HG02981 (cell line): ENCODE results near the gene C2orf81.
A peak's percentile ranks its signal among the peaks of the same experiment; 100 is the strongest.
"Not testable (repeated sequence)": the region's sequence is repeated elsewhere in the genome, so short reads cannot be mapped to it uniquely, and the experiment has no call there.

ENCODE experiments used
- ATAC-seq: cut with Tn5 transposase; IDR thresholded peaks from one replicate; pipeline ENCODE4 v1.9.1; 2021; ENCODE audit warnings: mild to moderate bottlenecking, moderate library complexity; ENCODE audit not compliant: unreplicated experiment

Gene C2orf81

GRCh38 chr2:74424139-74424992 lies 2.9 kb upstream of the C2orf81 start:
- ATAC-seq = no peak

GRCh38 chr2:74423231-74424095 lies 2.0 kb upstream of the C2orf81 start:
- no peak for ATAC-seq

GRCh38 chr2:74420443-74421103 lies 846 bp downstream of the C2orf81 start:
- ATAC-seq = not testable (repeated sequence)

GRCh38 chr2:74420006-74420405 lies 1.4 kb downstream of the C2orf81 start:
- ATAC-seq = no peak

GRCh38 chr2:74419345-74419744 lies 2.1 kb downstream of the C2orf81 start:
- ATAC-seq = no peak

- ATAC-seq = no peak
Observed at GRCh38 chr2:74418312-74418711, 3.1 kb downstream of the C2orf81 start.

GRCh38 chr2:74417763-74418162 lies 3.7 kb downstream of the C2orf81 start:
- ATAC-seq = no peak

- no peak for ATAC-seq
Observed at GRCh38 chr2:74417197-74417596, 4.2 kb downstream of the C2orf81 start.

- no peak for ATAC-seq
Observed at GRCh38 chr2:74416778-74417177, 4.6 kb downstream of the C2orf81 start.

- no peak for ATAC-seq
Observed at GRCh38 chr2:74415762-74416395, 5.5 kb downstream of the C2orf81 start.

GRCh38 chr2:74414881-74415761 lies 6.3 kb downstream of the C2orf81 start:
- peak; percentile 37 for ATAC-seq

- ATAC-seq = no peak
Observed at GRCh38 chr2:74414441-74414840, 7.0 kb downstream of the C2orf81 start.

- no peak for ATAC-seq
Observed at GRCh38 chr2:74413001-74413698, 8.3 kb downstream of the C2orf81 start.

GRCh38 chr2:74407682-74408081 lies 13.7 kb downstream of the C2orf81 start:
- ATAC-seq = no peak

- peak; percentile 81 for ATAC-seq
Observed at GRCh38 chr2:74406035-74406434, 15.4 kb downstream of the C2orf81 start.

GRCh38 chr2:74401891-74402290 lies 19.5 kb downstream of the C2orf81 start:
- ATAC-seq = no peak

- ATAC-seq = no peak
Observed at GRCh38 chr2:74399785-74400184, 21.6 kb downstream of the C2orf81 start.

GRCh38 chr2:74396149-74396548 lies 25.3 kb downstream of the C2orf81 start:
- no peak for ATAC-seq

- ATAC-seq = no peak
Observed at GRCh38 chr2:74393525-74393924, 27.9 kb downstream of the C2orf81 start.
